AG04450 (cell line): ENCODE measurements around the gene ALOX12B. TPM values are rescaled to one million over a fixed set of nuclear protein-coding genes. Genes with fewer than 3 reads are reported as not detected.

Source experiments
- CTCF ChIA-PET: fragments of 300-600, 350-600 bp; formaldehyde crosslinking; extraction: SDS; loops from one replicate; lab custom pipeline; 2022; ENCODE audit warnings: antibody characterized with exemption, inconsistent platforms; lab: Charles Lee
- POLR2A ChIA-PET: fragments of 350-600 bp; formaldehyde crosslinking; extraction: SDS; loops from one replicate; lab custom pipeline; 2021; ENCODE audit warnings: antibody characterized with exemption, inconsistent platforms; lab: Yijun Ruan, JAX
- DNase-seq: peaks from one replicate; pipeline ENCODE4 v3.0.0-alpha.2; 2011; ENCODE audit warnings: low read depth, low spot score
- H3K27ac ChIP-seq: one replicate; pipeline ENCODE4 v1.5.1; 2012; ENCODE audit warnings: low read depth, low read length, control low read depth
- H3K27me3 ChIP-seq: one replicate; pipeline ENCODE4 v1.6.0; 2012; ENCODE audit warnings: low read length; ENCODE audit not compliant: control insufficient read depth, insufficient read depth
- H3K4me3 ChIP-seq: 2 replicates; pipeline ENCODE4 v1.5.1; 2011; ENCODE audit warnings: mild to moderate bottlenecking, low read depth, low read length, control low read depth
- H3K9me3 ChIP-seq: 2 replicates; pipeline ENCODE4 v1.5.1; 2012; ENCODE audit warnings: low read length; ENCODE audit not compliant: control insufficient read depth, insufficient read depth
- CTCF ChIP-seq: IDR thresholded peaks from 2 replicates; pipeline ENCODE4 v1.5.1; 2011; ENCODE audit warnings: low read depth, low read length, control low read depth, inconsistent platforms
- polyA plus RNA-seq: library from polyadenylated mRNA; depleted of rRNA; stranded (reverse); fragments of >200 nt; gene quantifications from 2 replicates; pipeline ENCODE4 v1.2.3, GENCODE V29; 2011

ALOX12B gene
- polyA plus RNA-seq, 1 experiment: not detected

DNA sequence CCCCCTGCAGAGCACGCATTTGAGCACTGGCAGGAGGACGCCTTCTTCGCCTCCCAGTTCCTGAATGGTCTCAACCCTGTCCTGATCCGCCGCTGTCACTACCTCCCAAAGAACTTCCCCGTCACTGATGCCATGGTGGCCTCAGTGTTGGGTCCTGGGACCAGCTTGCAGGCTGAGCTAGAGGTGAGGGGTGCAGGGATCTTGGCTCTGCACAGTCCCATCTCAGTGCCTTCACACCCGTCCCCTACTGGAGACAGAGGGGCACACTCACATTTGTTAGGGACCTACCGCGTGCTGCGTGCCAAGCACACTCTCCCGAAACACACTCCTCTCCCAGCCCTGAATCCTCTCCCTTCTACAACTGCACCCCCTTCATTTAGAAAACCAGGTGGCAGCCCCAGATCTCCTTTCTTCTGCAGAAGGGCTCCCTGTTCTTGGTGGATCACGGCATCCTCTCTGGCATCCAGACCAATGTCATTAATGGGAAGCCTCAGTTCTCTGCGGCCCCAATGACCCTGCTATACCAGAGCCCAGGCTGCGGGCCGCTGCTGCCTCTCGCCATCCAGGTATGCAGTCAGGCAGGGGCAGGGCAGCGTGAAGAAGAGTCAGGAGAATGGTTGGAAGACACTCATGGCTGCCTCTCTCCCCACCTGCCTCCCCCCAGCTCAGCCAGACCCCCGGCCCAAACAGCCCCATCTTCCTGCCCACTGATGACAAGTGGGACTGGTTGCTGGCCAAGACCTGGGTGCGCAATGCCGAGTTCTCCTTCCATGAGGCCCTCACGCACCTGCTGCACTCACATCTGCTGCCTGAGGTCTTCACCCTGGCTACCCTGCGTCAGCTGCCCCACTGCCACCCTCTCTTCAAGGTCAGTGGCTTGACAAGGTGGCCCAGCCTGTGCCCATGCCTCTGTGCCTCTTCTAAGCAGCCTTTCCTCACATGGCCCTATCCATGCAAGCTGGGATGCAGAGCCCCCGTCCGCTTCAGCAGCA lies 42.4 kb downstream of the ALOX12B start:
- Histone ChIP-seq H3K4me3 (no peak overlapping the region), H3K9me3 (no peaks in the 10 kb centered on the region), H3K27me3 (peaks cover 38% of the 10 kb centered on the region), H3K27ac (no peak overlapping the region)
- CTCF ChIA-PET: interaction anchor here (1.0 to 1.2 kb wide), 2 partner anchors 13 to 61 kb away, joined by 3 to 4 read pairs; no protein-coding TSS in a partner anchor
- TF ChIP-seq CTCF: no peak
- POLR2A ChIA-PET: no interaction called here
- no peak for DNase-seq

DNA sequence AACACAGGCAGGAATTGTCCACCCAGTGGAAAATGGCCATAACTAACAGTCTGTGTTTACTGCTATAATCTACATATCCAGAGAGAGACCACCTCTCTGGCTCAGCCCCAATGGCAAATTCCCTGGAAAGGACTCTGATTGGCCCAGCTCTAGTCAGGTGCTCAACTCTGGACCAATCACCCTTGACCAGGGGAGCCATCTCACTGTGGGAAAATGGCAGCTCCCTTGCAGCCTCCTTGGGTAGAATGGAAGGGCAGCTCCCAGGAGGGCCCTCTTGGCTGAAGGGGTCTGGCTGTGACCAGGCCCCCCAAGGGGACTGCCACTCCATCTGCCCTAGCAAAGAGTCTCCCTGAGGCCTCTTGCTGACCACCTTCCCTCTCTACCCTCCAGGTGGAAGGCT lies 45.5 kb downstream of the ALOX12B start:
- POLR2A ChIA-PET: interaction anchor here (0.7 to 1.1 kb wide), 2 partner anchors 126 to 129 kb away, joined by 5 read pairs; partner anchors contain the start of gene RNF227
- Histone ChIP-seq H3K27ac (no peak overlapping the region), H3K4me3 (no peak overlapping the region), H3K27me3 (peaks cover 36% of the 10 kb centered on the region), H3K9me3 (no peaks in the 10 kb centered on the region; the same call in 1 of the 2 replicates)
- TF ChIP-seq CTCF: no peak
- DNase-seq: no peak
- CTCF ChIA-PET: interaction anchor here (0.6 to 3.2 kb wide), 36 partner anchors 10 to 219 kb away, joined by 3 to 30 read pairs (median 5); partner anchors contain the start of genes CNTROB, KCNAB3, RNF227 and TRAPPC1

DNA sequence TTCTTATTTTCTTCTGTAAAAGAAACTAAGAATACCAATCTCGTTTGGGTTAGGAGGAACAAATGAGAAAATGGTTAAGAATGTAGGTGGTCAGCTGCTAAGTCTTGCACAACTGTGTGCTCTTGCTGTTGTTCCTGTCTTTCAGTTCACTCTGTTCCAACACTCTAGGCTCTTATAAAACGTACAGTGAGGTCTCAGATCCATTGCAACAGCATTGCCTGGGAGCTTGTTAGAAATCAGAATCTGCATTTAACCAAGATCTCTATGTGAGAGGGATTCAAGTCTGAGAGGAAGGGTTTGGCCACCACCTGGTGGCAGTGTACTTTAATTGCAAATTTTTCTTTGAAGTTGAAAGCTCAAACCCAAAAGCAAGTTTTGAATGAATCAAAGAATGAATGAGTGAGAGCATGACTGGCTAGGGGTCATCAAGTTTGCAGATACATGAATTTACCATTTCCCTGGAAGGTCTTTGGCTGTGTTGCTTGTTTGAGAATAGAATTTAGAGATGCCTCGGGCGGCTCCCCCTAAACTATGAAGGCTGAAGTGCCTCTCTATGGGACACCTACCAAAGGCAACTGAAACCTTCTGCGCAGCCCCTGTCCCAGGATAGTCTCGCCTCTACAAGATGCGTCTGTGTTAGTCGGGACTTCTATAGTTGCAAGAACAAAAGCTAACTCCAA lies 46.1 kb downstream of the ALOX12B start:
- peak overlapping the region; percentile 11 for H3K27ac ChIP-seq
- CTCF ChIA-PET: interaction anchor here (0.5 to 3.2 kb wide), 39 partner anchors 9 to 218 kb away, joined by 3 to 30 read pairs (median 5); partner anchors contain the start of genes CNTROB, KCNAB3, RNF227 and TRAPPC1
- no peak overlapping the region for H3K4me3 ChIP-seq
- DNase-seq: peak; percentile 29
- POLR2A ChIA-PET: interaction anchor here (0.7 to 1.1 kb wide), 2 partner anchors 126 to 129 kb away, joined by 5 read pairs; partner anchors contain the start of gene RNF227
- TF ChIP-seq CTCF: peak; percentile 65
- H3K9me3 ChIP-seq: no peaks in the 10 kb centered on the region; the same call in 1 of the 2 replicates
- peaks cover 31% of the 10 kb centered on the region for H3K27me3 ChIP-seq

DNA sequence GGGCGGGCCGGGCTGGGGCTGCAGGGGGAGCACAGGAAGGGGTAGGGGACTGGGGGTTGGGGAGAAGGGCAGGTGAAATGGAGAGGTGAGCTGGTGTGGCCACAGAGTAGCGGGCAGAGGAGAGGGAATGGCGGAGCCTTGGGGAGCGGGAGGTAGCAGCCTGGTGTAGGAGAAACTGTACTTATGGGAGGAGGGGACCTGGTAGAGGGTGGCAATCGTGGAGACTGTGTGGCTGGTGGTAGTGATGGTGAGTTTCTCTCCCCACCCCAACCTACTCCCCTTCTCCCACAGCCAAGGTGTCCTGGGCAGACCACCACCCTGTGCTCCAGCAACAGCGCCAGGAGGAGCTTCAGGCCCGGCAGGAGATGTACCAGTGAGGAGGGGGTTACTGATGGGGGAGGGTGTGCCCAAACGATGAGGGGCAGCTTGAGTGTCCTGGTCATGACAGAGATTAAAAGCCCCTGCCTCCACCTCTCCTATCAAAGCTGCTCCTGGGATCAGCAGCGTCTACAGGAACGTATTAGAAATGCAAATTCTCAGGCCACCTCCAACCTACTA lies 47.8 kb downstream of the ALOX12B start:
- Histone ChIP-seq H3K4me3 (no peak overlapping the region), H3K27ac (no peak overlapping the region), H3K27me3 (peaks cover 27% of the 10 kb centered on the region), H3K9me3 (no peaks in the 10 kb centered on the region; the same call in 1 of the 2 replicates)
- TF ChIP-seq CTCF: no peak
- CTCF ChIA-PET: interaction anchor here (0.6 to 3.2 kb wide), 5 partner anchors 17 to 178 kb away, joined by 3 to 30 read pairs (median 3); no protein-coding TSS in a partner anchor
- no peak for DNase-seq
- POLR2A ChIA-PET: no interaction called here
